ENCODE data around the gene ACSF2.

- TF ChIP-seq CTCF (IDR thresholded peaks at IDR 0.05) (no peak), POLR2A (IDR thresholded peaks at IDR 0.05) (no peak), POLR2AphosphoS5 (IDR thresholded peaks at IDR 0.05) (no peak)
Observed at GRCh38 chr17:50514388-50514787, 88.4 kb downstream of the ACSF2 start.
